ENCODE results near the gene SLC12A7.

Gene SLC12A7

GRCh38 chr5:1120236-1120999, 8.6 kb upstream of the SLC12A7 start:
- TF ChIP-seq, protein P1, sequence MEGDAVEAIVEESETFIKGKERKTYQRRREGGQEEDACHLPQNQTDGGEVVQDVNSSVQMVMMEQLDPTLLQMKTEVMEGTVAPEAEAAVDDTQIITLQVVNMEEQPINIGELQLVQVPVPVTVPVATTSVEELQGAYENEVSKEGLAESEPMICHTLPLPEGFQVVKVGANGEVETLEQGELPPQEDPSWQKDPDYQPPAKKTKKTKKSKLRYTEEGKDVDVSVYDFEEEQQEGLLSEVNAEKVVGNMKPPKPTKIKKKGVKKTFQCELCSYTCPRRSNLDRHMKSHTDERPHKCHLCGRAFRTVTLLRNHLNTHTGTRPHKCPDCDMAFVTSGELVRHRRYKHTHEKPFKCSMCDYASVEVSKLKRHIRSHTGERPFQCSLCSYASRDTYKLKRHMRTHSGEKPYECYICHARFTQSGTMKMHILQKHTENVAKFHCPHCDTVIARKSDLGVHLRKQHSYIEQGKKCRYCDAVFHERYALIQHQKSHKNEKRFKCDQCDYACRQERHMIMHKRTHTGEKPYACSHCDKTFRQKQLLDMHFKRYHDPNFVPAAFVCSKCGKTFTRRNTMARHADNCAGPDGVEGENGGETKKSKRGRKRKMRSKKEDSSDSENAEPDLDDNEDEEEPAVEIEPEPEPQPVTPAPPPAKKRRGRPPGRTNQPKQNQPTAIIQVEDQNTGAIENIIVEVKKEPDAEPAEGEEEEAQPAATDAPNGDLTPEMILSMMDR (IDR thresholded peaks at IDR 0.05; ENCODE audit: insufficient read depth, low read depth, low read length, missing control alignments), result no peak
- no peak overlapping the region for H3K4me3 ChIP-seq (ENCODE audit: low read length)
- no peak for DNase-seq (ENCODE audit: low read depth)

GRCh38 chr5:1119312-1119831, 7.5 kb upstream of the SLC12A7 start:
- DNase-seq (ENCODE audit: low read depth), result no peak
- TF ChIP-seq, protein P1 (IDR thresholded peaks at IDR 0.05; ENCODE audit: insufficient read depth, low read depth, low read length, missing control alignments), result no peak
- H3K4me3 ChIP-seq (ENCODE audit: low read length), result no peak overlapping the region

- TF ChIP-seq, protein P1 (IDR thresholded peaks at IDR 0.05; ENCODE audit: insufficient read depth, low read depth, low read length, missing control alignments), result no peak
- DNase-seq (ENCODE audit: low read depth), result no peak
- no peak overlapping the region for H3K4me3 ChIP-seq (ENCODE audit: low read length)
These were observed 6.9 kb upstream of the SLC12A7 start for GRCh38 chr5:1118738-1119137.

- no peak overlapping the region for H3K4me3 ChIP-seq (ENCODE audit: low read length)
- TF ChIP-seq, protein P1 (IDR thresholded peaks at IDR 0.05; ENCODE audit: insufficient read depth, low read depth, low read length, missing control alignments), result no peak
- peak; percentile 16 for DNase-seq (ENCODE audit: low read depth)
These were observed 6.4 kb upstream of the SLC12A7 start for GRCh38 chr5:1118231-1118698.

- no peak for DNase-seq (ENCODE audit: low read depth)
- H3K4me3 ChIP-seq (ENCODE audit: low read length), result no peak overlapping the region
- TF ChIP-seq, protein P1 (IDR thresholded peaks at IDR 0.05; ENCODE audit: insufficient read depth, low read depth, low read length, missing control alignments), result no peak
These were observed 5.1 kb upstream of the SLC12A7 start for GRCh38 chr5:1116977-1117376.

DNA sequence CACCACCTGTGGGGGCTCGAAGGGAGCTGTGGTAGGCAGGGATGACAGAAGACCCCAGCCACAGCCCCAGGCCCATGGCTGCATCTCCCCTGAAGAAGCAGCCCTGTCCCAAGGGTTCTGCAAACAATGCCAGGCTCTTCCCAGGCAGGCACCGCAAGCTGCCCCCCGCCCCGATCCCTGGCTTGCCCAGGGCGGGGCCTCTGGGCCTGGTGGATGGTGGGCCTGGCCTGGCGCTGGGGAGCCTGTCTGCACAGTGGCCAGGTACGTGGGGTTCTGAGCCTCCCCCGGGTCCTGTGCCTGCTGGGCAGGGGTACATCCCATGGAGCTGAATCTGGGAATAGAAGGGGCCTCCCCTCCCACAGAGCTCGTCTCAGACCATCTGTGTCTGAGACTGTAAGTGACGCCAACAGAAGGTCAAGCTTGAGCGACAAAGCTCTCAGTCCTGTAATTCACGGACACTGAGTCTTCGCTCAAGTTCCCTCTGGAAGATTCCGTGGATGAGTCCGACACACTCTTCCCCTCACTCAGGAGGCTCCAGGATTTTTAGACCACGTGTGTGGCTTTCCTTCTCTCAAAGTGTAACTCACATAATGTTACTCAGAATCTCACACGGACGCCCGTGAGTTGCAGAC, 4.4 kb upstream of the SLC12A7 start:
- TF ChIP-seq, protein P1 (IDR thresholded peaks at IDR 0.05; ENCODE audit: insufficient read depth, low read depth, low read length, missing control alignments), result no peak
- DNase-seq (ENCODE audit: low read depth), result no peak
- no peak overlapping the region for H3K4me3 ChIP-seq (ENCODE audit: low read length)
